Measurements from ENCODE around the gene INHBC.

The INHBC gene

DNA sequence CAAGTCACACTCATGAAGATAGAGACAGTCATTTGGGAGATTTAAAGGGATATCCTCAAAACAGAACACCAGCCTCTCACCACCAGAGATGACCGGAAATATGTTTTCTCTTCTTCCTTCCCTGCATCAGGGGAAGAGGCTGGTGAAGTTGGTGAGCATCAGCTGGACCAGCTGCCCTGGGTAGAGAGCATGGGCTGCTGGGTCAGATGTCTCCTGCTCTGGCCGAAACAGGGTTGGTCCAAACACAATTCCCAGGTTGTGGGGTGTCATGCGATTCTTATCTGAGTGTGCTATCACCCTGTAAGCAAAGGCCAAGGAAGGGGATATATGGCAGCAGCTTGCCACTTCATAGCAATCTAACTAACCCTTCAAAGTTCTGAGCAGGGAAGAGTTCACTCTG, 37.8 kb downstream of the INHBC start (continued):
- TF ChIP-seq, protein P1, sequence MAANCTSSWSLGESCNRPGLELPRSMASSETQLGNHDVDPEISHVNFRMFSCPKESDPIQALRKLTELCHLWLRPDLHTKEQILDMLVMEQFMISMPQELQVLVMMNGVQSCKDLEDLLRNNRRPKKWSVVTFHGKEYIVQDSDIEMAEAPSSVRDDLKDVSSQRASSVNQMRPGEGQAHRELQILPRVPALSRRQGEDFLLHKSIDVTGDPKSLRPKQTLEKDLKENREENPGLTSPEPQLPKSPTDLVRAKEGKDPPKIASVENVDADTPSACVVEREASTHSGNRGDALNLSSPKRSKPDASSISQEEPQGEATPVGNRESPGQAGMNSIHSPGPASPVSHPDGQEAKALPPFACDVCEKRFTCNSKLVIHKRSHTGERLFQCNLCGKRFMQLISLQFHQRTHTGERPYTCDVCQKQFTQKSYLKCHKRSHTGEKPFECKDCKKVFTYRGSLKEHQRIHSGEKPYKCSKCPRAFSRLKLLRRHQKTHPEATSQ (tag by site-specific recombination; IDR thresholded peaks at IDR 0.05) = no peak

DNA sequence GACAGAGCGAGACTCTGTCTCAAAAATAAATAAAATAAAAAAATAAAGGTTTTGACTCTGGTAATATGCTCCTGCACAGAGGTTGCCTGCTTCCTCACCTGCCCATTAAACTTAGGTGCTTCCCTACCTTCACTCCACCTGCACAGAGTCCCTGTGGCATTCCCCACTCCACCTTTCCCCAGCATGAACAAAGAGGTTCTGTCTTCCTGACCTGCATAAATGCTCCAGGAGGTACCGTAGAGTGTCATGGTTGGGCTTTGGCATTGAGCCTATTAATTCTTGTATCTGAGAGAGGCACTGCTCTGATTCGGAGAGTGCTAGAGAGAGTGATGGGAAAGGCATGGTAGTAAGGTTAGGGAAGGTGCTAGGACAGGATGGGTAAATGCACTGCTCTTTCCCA, 38.8 kb downstream of the INHBC start:
- TF ChIP-seq MEIS1 (CRISPR knock-in tag; IDR thresholded peaks at IDR 0.05; ENCODE audit: borderline replicate concordance) (no peak), ZNF184 (tag by site-specific recombination; IDR thresholded peaks at IDR 0.05) (no peak), SP7 (tag by site-specific recombination; IDR thresholded peaks at IDR 0.05) (no peak), ZBTB17 (tag by site-specific recombination; IDR thresholded peaks at IDR 0.05) (0 out of 2 replicates have a peak, but pooled peaks have one; percentile 40), YY2 (tag by site-specific recombination; IDR thresholded peaks at IDR 0.05) (no peak), ZFP69B (tag by site-specific recombination; IDR thresholded peaks at IDR 0.05) (no peak)
- TF ChIP-seq, protein P2, sequence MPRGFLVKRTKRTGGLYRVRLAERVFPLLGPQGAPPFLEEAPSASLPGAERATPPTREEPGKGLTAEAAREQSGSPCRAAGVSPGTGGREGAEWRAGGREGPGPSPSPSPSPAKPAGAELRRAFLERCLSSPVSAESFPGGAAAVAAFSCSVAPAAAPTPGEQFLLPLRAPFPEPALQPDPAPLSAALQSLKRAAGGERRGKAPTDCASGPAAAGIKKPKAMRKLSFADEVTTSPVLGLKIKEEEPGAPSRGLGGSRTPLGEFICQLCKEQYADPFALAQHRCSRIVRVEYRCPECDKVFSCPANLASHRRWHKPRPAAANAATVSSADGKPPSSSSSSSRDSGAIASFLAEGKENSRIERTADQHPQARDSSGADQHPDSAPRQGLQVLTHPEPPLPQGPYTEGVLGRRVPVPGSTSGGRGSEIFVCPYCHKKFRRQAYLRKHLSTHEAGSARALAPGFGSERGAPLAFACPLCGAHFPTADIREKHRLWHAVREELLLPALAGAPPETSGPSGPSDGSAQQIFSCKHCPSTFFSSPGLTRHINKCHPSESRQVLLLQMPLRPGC (tag by site-specific recombination; IDR thresholded peaks at IDR 0.05) = no peak
- TF ChIP-seq, protein P3, sequence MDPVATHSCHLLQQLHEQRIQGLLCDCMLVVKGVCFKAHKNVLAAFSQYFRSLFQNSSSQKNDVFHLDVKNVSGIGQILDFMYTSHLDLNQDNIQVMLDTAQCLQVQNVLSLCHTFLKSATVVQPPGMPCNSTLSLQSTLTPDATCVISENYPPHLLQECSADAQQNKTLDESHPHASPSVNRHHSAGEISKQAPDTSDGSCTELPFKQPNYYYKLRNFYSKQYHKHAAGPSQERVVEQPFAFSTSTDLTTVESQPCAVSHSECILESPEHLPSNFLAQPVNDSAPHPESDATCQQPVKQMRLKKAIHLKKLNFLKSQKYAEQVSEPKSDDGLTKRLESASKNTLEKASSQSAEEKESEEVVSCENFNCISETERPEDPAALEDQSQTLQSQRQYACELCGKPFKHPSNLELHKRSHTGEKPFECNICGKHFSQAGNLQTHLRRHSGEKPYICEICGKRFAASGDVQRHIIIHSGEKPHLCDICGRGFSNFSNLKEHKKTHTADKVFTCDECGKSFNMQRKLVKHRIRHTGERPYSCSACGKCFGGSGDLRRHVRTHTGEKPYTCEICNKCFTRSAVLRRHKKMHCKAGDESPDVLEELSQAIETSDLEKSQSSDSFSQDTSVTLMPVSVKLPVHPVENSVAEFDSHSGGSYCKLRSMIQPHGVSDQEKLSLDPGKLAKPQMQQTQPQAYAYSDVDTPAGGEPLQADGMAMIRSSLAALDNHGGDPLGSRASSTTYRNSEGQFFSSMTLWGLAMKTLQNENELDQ (tag by site-specific recombination; IDR thresholded peaks at IDR 0.05; ENCODE audit: low read depth) = no peak
- TF ChIP-seq, protein P4, sequence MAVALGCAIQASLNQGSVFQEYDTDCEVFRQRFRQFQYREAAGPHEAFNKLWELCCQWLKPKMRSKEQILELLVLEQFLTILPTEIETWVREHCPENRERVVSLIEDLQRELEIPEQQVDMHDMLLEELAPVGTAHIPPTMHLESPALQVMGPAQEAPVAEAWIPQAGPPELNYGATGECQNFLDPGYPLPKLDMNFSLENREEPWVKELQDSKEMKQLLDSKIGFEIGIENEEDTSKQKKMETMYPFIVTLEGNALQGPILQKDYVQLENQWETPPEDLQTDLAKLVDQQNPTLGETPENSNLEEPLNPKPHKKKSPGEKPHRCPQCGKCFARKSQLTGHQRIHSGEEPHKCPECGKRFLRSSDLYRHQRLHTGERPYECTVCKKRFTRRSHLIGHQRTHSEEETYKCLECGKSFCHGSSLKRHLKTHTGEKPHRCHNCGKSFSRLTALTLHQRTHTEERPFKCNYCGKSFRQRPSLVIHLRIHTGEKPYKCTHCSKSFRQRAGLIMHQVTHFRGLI (tag by site-specific recombination; IDR thresholded peaks at IDR 0.05) = peak; percentile 96
- ChIA-PET CTCF (interaction anchor here (0.6 to 2.4 kb wide), 3 partner anchors 10 to 57 kb away, joined by 3 to 19 read pairs (median 5); partner anchors contain the start of gene GLI1), POLR2A (no interaction called here)
- Histone ChIP-seq H3K4me1 (ENCODE audit: control insufficient read depth, insufficient read depth, low read length) (no peaks in the 10 kb centered on the region), H3K4me3 (ENCODE audit: low read depth, low read length) (no peak overlapping the region), H3K9me3 (ENCODE audit: control insufficient read depth, insufficient read depth, low read depth, low read length) (no peaks in the 10 kb centered on the region), H3K27ac (ENCODE audit: extremely low read depth, low read depth, low read length) (no peak overlapping the region), H3K36me3 (ENCODE audit: control insufficient read depth in 2 of 2, insufficient read depth in 1 of 2, low read length in 2 of 2) (no peaks in the 10 kb centered on the region)

DNA sequence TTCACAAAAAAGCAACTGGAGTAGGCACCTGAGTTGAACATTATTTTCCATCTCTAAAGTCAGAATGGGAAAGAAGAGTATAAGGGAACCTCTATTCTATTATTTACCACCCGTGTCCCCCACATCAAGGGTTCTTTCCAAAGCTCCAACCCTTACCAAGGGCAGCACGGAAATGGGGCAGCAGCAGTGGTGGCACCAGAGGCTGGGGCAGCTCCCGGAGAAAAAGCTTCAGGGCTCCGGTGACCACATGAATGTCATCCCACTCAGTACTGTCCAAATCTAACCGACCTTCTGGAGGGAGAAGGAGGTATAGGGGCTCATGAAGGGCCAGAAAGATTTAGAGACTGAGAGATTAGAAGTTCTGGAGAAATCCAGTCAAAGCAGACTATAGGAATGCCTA, 39.3 kb downstream of the INHBC start:
- ChIA-PET POLR2A (no interaction called here), CTCF (interaction anchor here (0.6 to 2.4 kb wide), 5 partner anchors 12 to 261 kb away, joined by 3 to 19 read pairs (median 5); partner anchors contain the start of gene GLI1)
- no peaks in the 10 kb centered on the region for H3K4me1 ChIP-seq (ENCODE audit: control insufficient read depth, insufficient read depth, low read length)
- H3K4me3 ChIP-seq (ENCODE audit: low read depth, low read length) = no peak overlapping the region
- no peak overlapping the region for H3K27ac ChIP-seq (ENCODE audit: extremely low read depth, low read depth, low read length)
- no peaks in the 10 kb centered on the region for H3K36me3 ChIP-seq (ENCODE audit: control insufficient read depth in 2 of 2, insufficient read depth in 1 of 2, low read length in 2 of 2)
- no peaks in the 10 kb centered on the region for H3K9me3 ChIP-seq (ENCODE audit: control insufficient read depth, insufficient read depth, low read depth, low read length)
- TF ChIP-seq YY1 (tag by site-specific recombination; IDR thresholded peaks at IDR 0.05) (no peak), ZNF623 (tag by site-specific recombination; IDR thresholded peaks at IDR 0.05) (no peak), GFI1B (tag by site-specific recombination; IDR thresholded peaks at IDR 0.05) (no peak), ZNF416 (tag by site-specific recombination; IDR thresholded peaks at IDR 0.05) (no peak), ZNF426 (tag by site-specific recombination; IDR thresholded peaks at IDR 0.05) (no peak), ZNF530 (tag by site-specific recombination; IDR thresholded peaks at IDR 0.05; ENCODE audit: low read depth) (no peak), KLF1 (tag by site-specific recombination; IDR thresholded peaks at IDR 0.05) (no peak), YY2 (tag by site-specific recombination; IDR thresholded peaks at IDR 0.05) (no peak), HOXD13 (CRISPR knock-in tag; IDR thresholded peaks at IDR 0.05; ENCODE audit: borderline replicate concordance) (no peak), ZNF548 (tag by site-specific recombination; IDR thresholded peaks at IDR 0.05) (no peak)
